ENCODE data around the gene VIPR2.
"Not testable (repeated sequence)": the region's sequence is repeated elsewhere in the genome, so short reads cannot be mapped to it uniquely, and the experiment has no call there.

The VIPR2 gene

DNA sequence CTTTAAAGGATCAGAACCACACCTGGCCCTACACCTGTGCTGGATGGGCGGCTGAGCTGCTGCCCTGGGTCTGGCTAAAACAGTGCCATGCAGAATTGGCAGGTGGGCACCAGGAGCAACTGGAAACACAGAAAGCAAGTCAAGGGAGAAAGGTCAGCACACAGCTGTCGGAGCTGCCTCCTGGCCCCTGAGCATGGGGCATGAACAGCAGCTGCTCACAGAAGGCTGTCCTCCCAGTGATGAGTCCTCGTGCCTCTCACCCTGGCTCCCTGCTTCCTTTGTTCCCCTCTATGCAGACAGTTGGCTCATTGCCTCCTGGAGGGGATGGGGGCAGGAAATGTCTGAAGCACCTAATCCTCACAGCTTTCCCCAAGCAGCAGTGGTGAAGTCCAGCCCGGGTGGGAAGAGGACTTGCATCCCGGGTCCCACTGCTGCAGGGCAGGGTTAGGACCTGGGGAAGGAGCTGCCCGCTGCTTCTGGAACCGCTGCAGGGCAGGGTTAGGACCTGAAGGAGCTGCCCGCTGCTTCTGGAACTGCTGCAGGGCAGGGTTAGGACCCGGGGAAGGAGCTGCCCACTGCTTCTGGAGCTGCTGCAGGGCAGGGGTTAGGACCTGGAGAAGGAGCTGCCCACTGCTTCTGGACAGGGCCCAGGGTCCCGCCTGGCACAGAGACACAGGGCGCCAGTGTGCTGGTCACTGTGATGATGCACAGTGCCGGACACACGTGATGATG is 37.3 kb downstream of the VIPR2 start:
- no peak overlapping the region for H3K9ac ChIP-seq (ENCODE audit: low read depth in 1 of 2, low read length in 2 of 2)
- no peaks in the 10 kb centered on the region for H3K4me1 ChIP-seq (ENCODE audit: control insufficient read depth in 2 of 2, insufficient read depth in 2 of 2, low read length in 2 of 2)
- H3K4me3 ChIP-seq (ENCODE audit: low read length in 2 of 2), result no peak overlapping the region
- no peaks in the 10 kb centered on the region for H3K36me3 ChIP-seq (ENCODE audit: control insufficient read depth in 2 of 2, insufficient read depth in 2 of 2, low read length in 2 of 2)
- H3K9me3 ChIP-seq (ENCODE audit: control insufficient read depth in 2 of 2, low read length in 2 of 2), result no peaks in the 10 kb centered on the region
- H3K27me3 ChIP-seq (ENCODE audit: control insufficient read depth in 2 of 2, insufficient read depth in 2 of 2, low read length in 2 of 2), result no peaks in the 10 kb centered on the region
- no peak overlapping the region for H3K27ac ChIP-seq (ENCODE audit: low read depth in 2 of 2, low read length in 2 of 2)

DNA sequence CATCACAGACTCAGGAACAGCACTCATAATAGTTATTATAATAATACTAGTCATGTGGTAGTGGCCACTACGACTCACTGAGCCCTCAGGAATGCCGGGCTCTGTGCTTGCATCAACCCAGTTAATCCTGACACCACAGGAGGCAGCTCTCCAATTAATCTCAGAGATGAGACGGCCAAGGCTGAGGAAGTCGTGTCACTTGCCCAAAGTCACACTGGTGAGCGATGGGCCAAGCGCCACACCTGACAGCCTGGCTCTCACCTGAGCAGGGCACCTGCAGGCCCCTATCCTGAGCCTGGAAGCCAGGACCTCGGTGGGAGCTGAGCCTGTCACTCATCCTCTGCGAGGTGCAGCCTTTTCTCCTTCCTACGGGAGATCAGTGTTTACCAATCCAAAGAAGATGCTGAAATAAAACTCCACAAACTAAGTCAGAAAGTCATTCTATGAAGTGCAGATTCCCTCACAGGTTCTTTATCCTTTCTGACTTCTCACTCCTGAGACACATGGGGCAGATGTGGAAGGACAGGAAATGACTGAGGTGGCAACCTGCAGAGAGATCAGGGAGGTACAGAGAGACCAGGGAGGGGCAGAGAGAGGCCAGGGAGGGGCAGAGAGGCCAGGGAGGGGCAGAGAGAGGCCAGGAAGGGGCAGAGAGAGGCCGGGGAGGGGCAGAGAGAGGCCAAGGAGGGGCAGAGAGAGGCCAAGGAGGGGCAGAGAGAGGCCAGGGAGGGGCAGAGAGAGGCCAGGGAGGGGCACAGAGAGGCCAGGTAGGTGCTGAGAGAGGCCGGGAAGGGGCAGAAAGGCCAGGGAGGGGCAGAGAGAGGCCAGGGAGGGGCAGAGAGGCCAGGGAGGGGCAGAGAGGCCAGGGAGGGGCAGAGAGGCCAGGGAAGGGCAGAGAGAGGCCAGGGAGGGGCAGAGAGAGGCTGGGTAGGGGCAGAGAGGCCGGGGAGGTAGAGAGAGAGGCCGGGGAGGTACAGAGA is 38.5 kb downstream of the VIPR2 start:
- no peak overlapping the region for H3K4me3 ChIP-seq (ENCODE audit: low read length in 2 of 2)
- no peaks in the 10 kb centered on the region for H3K36me3 ChIP-seq (ENCODE audit: control insufficient read depth in 2 of 2, insufficient read depth in 2 of 2, low read length in 2 of 2)
- H3K27ac ChIP-seq (ENCODE audit: low read depth in 2 of 2, low read length in 2 of 2), result no peak overlapping the region
- H3K9ac ChIP-seq (ENCODE audit: low read depth in 1 of 2, low read length in 2 of 2), result no peak overlapping the region
- no peaks in the 10 kb centered on the region for H3K27me3 ChIP-seq (ENCODE audit: control insufficient read depth in 2 of 2, insufficient read depth in 2 of 2, low read length in 2 of 2)
- no peaks in the 10 kb centered on the region for H3K4me1 ChIP-seq (ENCODE audit: control insufficient read depth in 2 of 2, insufficient read depth in 2 of 2, low read length in 2 of 2)
- no peaks in the 10 kb centered on the region for H3K9me3 ChIP-seq (ENCODE audit: control insufficient read depth in 2 of 2, low read length in 2 of 2)

DNA sequence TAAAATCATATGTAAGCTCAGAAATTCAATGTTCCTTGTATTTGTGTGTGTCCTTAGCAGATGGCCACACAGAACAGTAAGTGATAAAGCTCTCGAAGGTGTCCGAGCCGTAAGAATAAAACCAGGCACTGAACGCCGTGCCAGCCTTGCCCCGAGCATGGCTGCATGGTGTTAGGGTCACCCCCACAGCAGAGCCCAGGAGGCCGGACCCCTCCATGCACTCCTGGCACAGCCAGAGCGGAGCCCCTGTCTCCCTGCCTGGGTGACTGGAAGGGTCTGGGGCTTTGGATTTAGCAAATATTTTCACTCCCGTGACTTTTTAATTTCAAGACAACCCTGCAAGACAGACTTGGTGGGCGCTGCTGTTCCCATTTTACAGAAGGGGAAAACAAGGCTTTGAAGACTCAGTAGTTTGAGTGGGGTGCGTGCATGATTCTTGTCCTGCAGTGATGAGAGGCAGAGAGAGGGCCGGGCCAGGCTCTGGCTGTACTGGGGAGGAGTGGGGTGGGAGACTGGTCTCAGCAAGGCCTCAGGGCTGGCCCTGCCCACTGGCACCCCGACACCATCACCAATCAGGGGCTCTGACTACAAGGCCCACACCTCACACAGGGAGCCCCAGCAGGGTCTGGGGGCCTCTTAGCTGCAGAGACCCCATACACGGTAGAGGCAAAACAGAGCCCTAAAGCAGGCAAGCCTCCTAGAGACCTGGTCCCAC is 39.4 kb downstream of the VIPR2 start:
- Histone ChIP-seq H3K36me3 (ENCODE audit: control insufficient read depth in 2 of 2, insufficient read depth in 2 of 2, low read length in 2 of 2) (no peaks in the 10 kb centered on the region), H3K27ac (ENCODE audit: low read depth in 2 of 2, low read length in 2 of 2) (no peak overlapping the region), H3K27me3 (ENCODE audit: control insufficient read depth in 2 of 2, insufficient read depth in 2 of 2, low read length in 2 of 2) (no peaks in the 10 kb centered on the region), H3K9me3 (ENCODE audit: control insufficient read depth in 2 of 2, low read length in 2 of 2) (no peaks in the 10 kb centered on the region), H3K4me3 (ENCODE audit: low read length in 2 of 2) (no peak overlapping the region), H3K4me1 (ENCODE audit: control insufficient read depth in 2 of 2, insufficient read depth in 2 of 2, low read length in 2 of 2) (no peaks in the 10 kb centered on the region), H3K9ac (ENCODE audit: low read depth in 1 of 2, low read length in 2 of 2) (no peak overlapping the region)

DNA sequence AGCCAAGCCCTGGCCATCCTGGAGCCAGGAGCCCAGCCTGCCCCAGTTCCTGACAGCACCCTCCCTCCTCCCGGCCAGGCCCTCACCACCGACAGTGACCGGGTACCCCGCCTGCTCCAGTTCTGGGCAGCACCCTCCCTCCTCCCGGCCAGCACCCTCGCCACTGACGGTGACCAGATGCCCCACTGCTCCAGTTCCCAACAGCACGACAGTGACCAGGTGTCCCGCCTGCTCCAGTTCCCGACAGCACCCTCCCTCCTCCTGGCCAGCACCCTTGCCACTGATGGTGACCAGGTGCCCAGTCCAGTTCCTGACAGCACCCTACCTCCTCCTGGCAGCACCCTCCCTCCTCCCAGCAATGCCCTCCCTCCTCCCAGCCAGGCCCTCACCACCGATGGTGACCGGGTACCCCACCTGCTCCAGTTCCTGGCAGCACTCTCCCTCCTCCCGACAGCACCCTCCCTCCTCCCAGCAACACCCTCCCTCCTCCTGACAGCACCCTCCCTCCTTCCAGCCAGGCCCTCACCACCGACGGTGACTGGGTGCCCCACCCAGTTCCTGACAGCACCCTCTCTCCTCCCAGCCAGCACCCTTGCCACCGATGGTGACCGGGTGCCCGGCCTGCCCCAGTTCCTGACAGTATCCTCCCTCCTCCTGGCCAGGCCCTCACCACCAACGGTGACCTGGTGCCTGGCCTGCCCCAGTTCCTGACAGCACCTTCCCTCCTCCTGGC is 40.3 kb downstream of the VIPR2 start:
- no peaks in the 10 kb centered on the region for H3K36me3 ChIP-seq (ENCODE audit: control insufficient read depth in 2 of 2, insufficient read depth in 2 of 2, low read length in 2 of 2)
- H3K9me3 ChIP-seq (ENCODE audit: control insufficient read depth in 2 of 2, low read length in 2 of 2), result no peaks in the 10 kb centered on the region
- no peak overlapping the region for H3K27ac ChIP-seq (ENCODE audit: low read depth in 2 of 2, low read length in 2 of 2)
- H3K27me3 ChIP-seq (ENCODE audit: control insufficient read depth in 2 of 2, insufficient read depth in 2 of 2, low read length in 2 of 2), result no peaks in the 10 kb centered on the region
- no peak overlapping the region for H3K4me3 ChIP-seq (ENCODE audit: low read length in 2 of 2)
- H3K9ac ChIP-seq (ENCODE audit: low read depth in 1 of 2, low read length in 2 of 2), result no peak overlapping the region
- no peaks in the 10 kb centered on the region for H3K4me1 ChIP-seq (ENCODE audit: control insufficient read depth in 2 of 2, insufficient read depth in 2 of 2, low read length in 2 of 2)

DNA sequence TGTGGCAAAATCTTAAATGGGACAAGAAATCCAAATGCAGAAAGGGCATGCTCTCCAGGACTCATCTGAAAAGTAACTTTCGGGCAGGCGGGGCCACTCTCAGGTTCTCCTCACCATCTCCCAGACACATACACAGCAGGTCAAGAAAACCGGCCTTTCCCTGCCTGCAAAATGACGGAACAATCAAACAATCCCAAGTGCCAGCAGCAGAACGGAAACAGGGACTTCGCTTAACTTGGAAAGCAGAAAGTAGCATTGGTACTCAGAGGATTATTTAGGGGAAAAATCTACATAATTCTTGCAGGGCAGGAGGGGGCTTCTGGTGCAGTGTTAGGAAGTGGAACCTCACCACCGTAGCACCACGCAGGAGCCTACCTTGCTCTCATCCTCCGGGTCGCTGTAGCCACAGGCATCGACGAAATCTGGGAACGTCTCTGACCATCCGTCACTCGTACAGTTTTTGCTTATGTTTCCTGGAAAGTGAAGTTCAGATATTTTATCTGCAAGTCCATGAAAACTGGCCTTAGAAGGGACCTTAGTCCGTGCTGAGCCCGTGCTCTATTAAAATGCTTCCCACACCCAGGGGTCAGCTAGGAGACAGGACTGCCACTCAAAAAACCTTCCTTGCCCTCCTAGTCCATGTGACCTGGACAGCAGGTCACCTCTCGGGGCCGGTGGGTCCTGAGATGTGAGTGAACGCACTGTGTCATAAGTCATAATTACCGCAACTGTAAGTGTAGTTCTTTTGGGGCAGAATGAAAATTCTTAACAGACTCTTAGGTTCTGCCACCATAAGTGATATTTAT is 41.1 kb downstream of the VIPR2 start:
- Histone ChIP-seq H3K36me3 (ENCODE audit: control insufficient read depth in 2 of 2, insufficient read depth in 2 of 2, low read length in 2 of 2) (no peaks in the 10 kb centered on the region), H3K27me3 (ENCODE audit: control insufficient read depth in 2 of 2, insufficient read depth in 2 of 2, low read length in 2 of 2) (no peaks in the 10 kb centered on the region), H3K9ac (ENCODE audit: low read depth in 1 of 2, low read length in 2 of 2) (no peak overlapping the region), H3K4me3 (ENCODE audit: low read length in 2 of 2) (no peak overlapping the region), H3K4me1 (ENCODE audit: control insufficient read depth in 2 of 2, insufficient read depth in 2 of 2, low read length in 2 of 2) (no peaks in the 10 kb centered on the region), H3K9me3 (ENCODE audit: control insufficient read depth in 2 of 2, low read length in 2 of 2) (no peaks in the 10 kb centered on the region), H3K27ac (ENCODE audit: low read depth in 2 of 2, low read length in 2 of 2) (no peak overlapping the region)

DNA sequence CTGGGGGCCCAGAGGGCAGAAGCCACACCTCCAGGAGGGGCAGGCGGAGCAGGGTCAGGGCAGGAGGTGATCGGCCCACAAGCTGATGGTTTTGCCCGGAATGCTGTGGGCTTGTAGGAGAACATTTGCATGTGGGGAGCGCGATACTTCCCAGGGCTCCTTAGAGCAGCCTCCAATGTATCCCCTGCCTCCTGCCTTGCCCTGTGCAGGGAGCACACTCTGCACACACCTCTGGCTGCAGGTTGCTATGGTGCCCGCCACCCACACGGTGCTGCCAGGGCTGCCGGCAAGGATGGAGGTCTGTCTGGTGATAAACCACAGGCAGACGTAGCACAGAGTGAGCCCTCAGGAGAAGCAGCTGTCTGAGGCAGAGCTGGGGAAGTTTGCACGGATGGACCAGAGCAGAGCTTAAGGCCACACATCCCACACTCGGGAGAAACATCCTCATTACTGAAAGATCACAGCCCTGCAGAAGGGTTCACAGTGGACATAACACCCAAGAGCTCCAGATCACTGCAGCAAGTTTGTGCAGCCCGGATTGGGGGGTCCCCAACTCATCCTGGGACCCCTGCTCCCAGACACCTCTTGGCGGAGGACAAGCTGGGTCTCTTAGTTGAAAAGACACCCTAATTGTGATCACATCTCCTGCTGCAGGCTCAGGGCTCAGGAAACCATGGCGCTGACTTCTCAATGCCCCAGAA is 41.8 kb downstream of the VIPR2 start:
- H3K27ac ChIP-seq (ENCODE audit: low read depth in 2 of 2, low read length in 2 of 2), result no peak overlapping the region
- H3K9ac ChIP-seq (ENCODE audit: low read depth in 1 of 2, low read length in 2 of 2), result no peak overlapping the region
- H3K27me3 ChIP-seq (ENCODE audit: control insufficient read depth in 2 of 2, insufficient read depth in 2 of 2, low read length in 2 of 2), result no peaks in the 10 kb centered on the region
- H3K9me3 ChIP-seq (ENCODE audit: control insufficient read depth in 2 of 2, low read length in 2 of 2), result no peaks in the 10 kb centered on the region
- no peaks in the 10 kb centered on the region for H3K36me3 ChIP-seq (ENCODE audit: control insufficient read depth in 2 of 2, insufficient read depth in 2 of 2, low read length in 2 of 2)
- H3K4me3 ChIP-seq (ENCODE audit: low read length in 2 of 2), result no peak overlapping the region
- H3K4me1 ChIP-seq (ENCODE audit: control insufficient read depth in 2 of 2, insufficient read depth in 2 of 2, low read length in 2 of 2), result no peaks in the 10 kb centered on the region

DNA sequence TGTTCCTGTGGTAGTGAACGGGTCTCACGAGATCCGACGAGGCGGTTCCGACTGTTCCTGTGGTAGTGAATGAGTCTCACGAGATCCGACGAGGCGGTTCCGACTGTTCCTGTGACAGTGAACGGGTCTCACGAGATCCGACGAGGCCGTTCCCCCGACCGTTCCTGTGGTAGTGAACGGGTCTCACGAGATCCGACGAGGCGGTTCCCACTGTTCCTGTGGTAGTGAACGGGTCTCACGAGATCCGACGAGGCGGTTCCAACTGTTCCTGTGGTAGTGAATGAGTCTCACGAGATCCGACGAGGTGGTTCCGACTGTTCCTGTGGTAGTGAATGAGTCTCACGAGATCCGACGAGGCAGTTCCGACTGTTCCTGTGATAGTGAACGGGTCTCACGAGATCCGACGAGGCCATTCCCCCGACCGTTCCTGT is 43.0 kb downstream of the VIPR2 start:
- H3K4me1 ChIP-seq (ENCODE audit: control insufficient read depth in 2 of 2, insufficient read depth in 2 of 2, low read length in 2 of 2); H3K27ac ChIP-seq (ENCODE audit: low read depth in 2 of 2, low read length in 2 of 2); H3K27me3 ChIP-seq (ENCODE audit: control insufficient read depth in 2 of 2, insufficient read depth in 2 of 2, low read length in 2 of 2); H3K9ac ChIP-seq (ENCODE audit: low read depth in 1 of 2, low read length in 2 of 2); H3K9me3 ChIP-seq (ENCODE audit: control insufficient read depth in 2 of 2, low read length in 2 of 2); H3K36me3 ChIP-seq (ENCODE audit: control insufficient read depth in 2 of 2, insufficient read depth in 2 of 2, low read length in 2 of 2); H3K4me3 ChIP-seq (ENCODE audit: low read length in 2 of 2): not testable (repeated sequence)

DNA sequence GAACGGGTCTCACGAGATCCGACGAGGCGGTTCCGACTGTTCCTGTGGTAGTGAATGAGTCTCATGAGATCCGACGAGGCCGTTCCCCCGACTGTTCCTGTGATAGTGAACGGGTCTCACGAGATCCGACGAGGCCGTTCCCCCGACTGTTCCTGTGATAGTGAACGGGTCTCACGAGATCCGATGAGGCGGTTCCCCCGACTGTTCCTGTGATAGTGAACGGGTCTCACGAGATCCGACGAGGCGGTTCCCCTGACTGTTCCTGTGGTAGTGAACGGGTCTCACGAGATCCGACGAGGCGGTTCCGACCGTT is 43.6 kb downstream of the VIPR2 start:
- not testable (repeated sequence) for H3K36me3 ChIP-seq (ENCODE audit: control insufficient read depth in 2 of 2, insufficient read depth in 2 of 2, low read length in 2 of 2); H3K9me3 ChIP-seq (ENCODE audit: control insufficient read depth in 2 of 2, low read length in 2 of 2); H3K27me3 ChIP-seq (ENCODE audit: control insufficient read depth in 2 of 2, insufficient read depth in 2 of 2, low read length in 2 of 2); H3K27ac ChIP-seq (ENCODE audit: low read depth in 2 of 2, low read length in 2 of 2); H3K4me1 ChIP-seq (ENCODE audit: control insufficient read depth in 2 of 2, insufficient read depth in 2 of 2, low read length in 2 of 2); H3K9ac ChIP-seq (ENCODE audit: low read depth in 1 of 2, low read length in 2 of 2); H3K4me3 ChIP-seq (ENCODE audit: low read length in 2 of 2)
